Cardiac muscle cell (in vitro differentiated cells and primary cell): ENCODE results near the gene WFDC10A. TPM values are rescaled to one million over a fixed set of nuclear protein-coding genes. Genes with fewer than 3 reads are reported as not detected.
"Not testable (repeated sequence)": the region's sequence is repeated elsewhere in the genome, so short reads cannot be mapped to it uniquely, and the experiment has no call there.

Source experiments
- DNase-seq, 2 donors: peaks; one replicate each; pipeline versions ENCODE4 v3.0.0 to v3.0.0-alpha.2; 2010 to 2017; ENCODE audit warnings: low read depth in 1 of 2, low spot score in 1 of 2
- H3K27ac ChIP-seq: fragments of 200-600 bp; sonication (generic); 2 replicates; pipeline ENCODE4 v1.5.1; 2016
- H3K27me3 ChIP-seq: fragments of 200-600 bp; sonication (generic); 2 replicates; pipeline ENCODE4 v1.6.0; 2016; ENCODE audit warnings: control low read depth
- H3K36me3 ChIP-seq: fragments of 200-600 bp; sonication (generic); 2 replicates; pipeline ENCODE4 v1.5.1; 2016; ENCODE audit warnings: control low read depth
- H3K4me1 ChIP-seq: fragments of 200-600 bp; sonication (generic); 2 replicates; pipeline ENCODE4 v1.8.1; 2017; ENCODE audit warnings: low read depth, mild to moderate bottlenecking, mixed run types
- H3K4me3 ChIP-seq: fragments of 200-600 bp; sonication (generic); 2 replicates; pipeline ENCODE4 v1.5.1; 2016; ENCODE audit warnings: mild to moderate bottlenecking
- H3K9me3 ChIP-seq: fragments of 200-600 bp; sonication (generic); 2 replicates; pipeline ENCODE4 v1.5.1; 2017; ENCODE audit warnings: low read depth, mild to moderate bottlenecking, control low read depth
- CTCF ChIP-seq: IDR thresholded peaks from 2 replicates; pipeline ENCODE4 v1.5.1; 2012; ENCODE audit warnings: low read depth, mild to moderate bottlenecking, low read length
- polyA plus RNA-seq: library from polyadenylated mRNA; unstranded; fragments of >200 nt; fragmentation: Nextera tagmentation; extraction: Ambion mirVana; gene quantifications from 2 replicates; pipeline ENCODE4 v1.2.1, GENCODE V29; 2016
- total RNA-seq: library from RNA; depleted of rRNA; stranded (reverse); fragments of >200 nt; gene quantifications from 2 replicates; pipeline ENCODE4 v1.2.3, GENCODE V29; 2016

The WFDC10A gene
- total and polyA plus RNA-seq, 2 experiments from 2014 or later, result not detected

GRCh38 chr20:45649312-45649863 is 19.8 kb downstream of the WFDC10A start:
- no peak for TF ChIP-seq CTCF
- no peak for DNase-seq
- H3K27ac ChIP-seq, result no peak overlapping the region

GRCh38 chr20:45651726-45652125 is 22.2 kb downstream of the WFDC10A start:
- H3K4me3 ChIP-seq, H3K27ac ChIP-seq, H3K4me1 ChIP-seq, H3K27me3 ChIP-seq, H3K36me3 ChIP-seq, DNase-seq, H3K9me3 ChIP-seq: not testable (repeated sequence)

More at GRCh38 chr20:45649312-45649863, 19.8 kb downstream of the WFDC10A start:
- H3K36me3 ChIP-seq, result no peaks in the 10 kb centered on the region
- H3K27me3 ChIP-seq, result no peaks in the 10 kb centered on the region
- no peaks in the 10 kb centered on the region for H3K9me3 ChIP-seq
- H3K4me1 ChIP-seq, result no peaks in the 10 kb centered on the region
- H3K4me3 ChIP-seq, result no peak overlapping the region

GRCh38 chr20:45657038-45657437 is 27.5 kb downstream of the WFDC10A start:
- not testable (repeated sequence) for H3K36me3 ChIP-seq, H3K9me3 ChIP-seq, H3K27ac ChIP-seq, H3K4me1 ChIP-seq, DNase-seq, H3K27me3 ChIP-seq, H3K4me3 ChIP-seq

- no peaks in the 10 kb centered on the region for H3K9me3 ChIP-seq
- no peak for DNase-seq
- H3K27ac ChIP-seq, result no peak within 1 kb of the TSS
- no peaks in the 10 kb centered on the region for H3K36me3 ChIP-seq
- TF ChIP-seq CTCF, result no peak
- H3K4me1 ChIP-seq, result no peaks in the 10 kb centered on the region
- no peak within 1 kb of the TSS for H3K4me3 ChIP-seq
- H3K27me3 ChIP-seq, result no peaks in the 10 kb centered on the region
Measured at GRCh38 chr20:45670139-45670538, 40.6 kb downstream of the WFDC10A start, which contains the start of gene WFDC11. Gene WFDC11 (minus strand): TSS chr20:45670239. CDS start chr20:45650600, 19,639 bp downstream.

GRCh38 chr20:45672765-45673164 is 43.2 kb downstream of the WFDC10A start:
- no peak overlapping the region for H3K27ac ChIP-seq

GRCh38 chr20:45679650-45680049 is 50.1 kb downstream of the WFDC10A start:
- DNase-seq, result no peak
- Histone ChIP-seq H3K9me3 (no peaks in the 10 kb centered on the region), H3K27me3 (no peaks in the 10 kb centered on the region), H3K4me3 (no peak overlapping the region), H3K27ac (no peak overlapping the region), H3K4me1 (no peaks in the 10 kb centered on the region), H3K36me3 (no peaks in the 10 kb centered on the region)
- TF ChIP-seq CTCF, result no peak

More at GRCh38 chr20:45672765-45673164, 43.2 kb downstream of the WFDC10A start:
- H3K36me3 ChIP-seq, result no peaks in the 10 kb centered on the region
- H3K27me3 ChIP-seq, result no peaks in the 10 kb centered on the region
- no peaks in the 10 kb centered on the region for H3K4me1 ChIP-seq
- TF ChIP-seq CTCF, result no peak
- no peak for DNase-seq
- H3K9me3 ChIP-seq, result no peaks in the 10 kb centered on the region
- H3K4me3 ChIP-seq, result no peak overlapping the region

Other genes with a start within 250 kb of the WFDC10A start
- 51.2 and 62.9 TPM in 2 replicates for gene DBNDD2, start 221.4 kb upstream of the WFDC10A start, total RNA-seq
- gene DBNDD2, start 221.4 kb upstream of the WFDC10A start, polyA plus RNA-seq, result 85.4 and 89.3 TPM in 2 replicates
- 84.6 and 87.4 TPM in 2 replicates for gene PIGT, start 213.6 kb upstream of the WFDC10A start, total RNA-seq
- 150 and 156 TPM in 2 replicates for gene PIGT, start 213.6 kb upstream of the WFDC10A start, polyA plus RNA-seq
- gene WFDC2, start 160.0 kb upstream of the WFDC10A start, total RNA-seq, result 0.95 and 3.0 TPM in 2 replicates
- gene WFDC2, start 160.0 kb upstream of the WFDC10A start, polyA plus RNA-seq, result 7.5 and 8.5 TPM in 2 replicates
- not detected in 2 replicates for gene SPINT3, start 114.1 kb upstream of the WFDC10A start, total RNA-seq
- not detected in 2 replicates for gene SPINT3, start 114.1 kb upstream of the WFDC10A start, polyA plus RNA-seq
- not detected in 2 replicates for gene WFDC6, start 90.3 kb upstream of the WFDC10A start, total RNA-seq
- not detected in 2 replicates for gene WFDC6, start 90.3 kb upstream of the WFDC10A start, polyA plus RNA-seq
- gene EPPIN, start 82.3 kb upstream of the WFDC10A start, total RNA-seq, result not detected in 2 replicates
- not detected in 2 replicates for gene EPPIN, start 82.3 kb upstream of the WFDC10A start, polyA plus RNA-seq
- gene WFDC8, start 50.5 kb upstream of the WFDC10A start, total RNA-seq, result not detected in 2 replicates
- gene WFDC8, start 50.5 kb upstream of the WFDC10A start, polyA plus RNA-seq, result not detected in 2 replicates
- not detected in 2 replicates for gene WFDC9, start 1.5 kb downstream of the WFDC10A start, total RNA-seq
- not detected in 2 replicates for gene WFDC9, start 1.5 kb downstream of the WFDC10A start, polyA plus RNA-seq
- gene WFDC11, start 40.5 kb downstream of the WFDC10A start, total RNA-seq, result not detected in 2 replicates
- gene WFDC11, start 40.5 kb downstream of the WFDC10A start, polyA plus RNA-seq, result not detected in 2 replicates
- gene WFDC13, start 72.3 kb downstream of the WFDC10A start, total RNA-seq, result not detected in 2 replicates
- gene WFDC13, start 72.3 kb downstream of the WFDC10A start, polyA plus RNA-seq, result not detected in 2 replicates
- gene WFDC10B, start 75.3 kb downstream of the WFDC10A start, total RNA-seq, result not detected in 2 replicates
- not detected in 2 replicates for gene WFDC10B, start 75.3 kb downstream of the WFDC10A start, polyA plus RNA-seq
- not detected in 2 replicates for gene SPINT4, start 92.6 kb downstream of the WFDC10A start, total RNA-seq
- not detected in 2 replicates for gene SPINT4, start 92.6 kb downstream of the WFDC10A start, polyA plus RNA-seq
- gene WFDC3, start 162.1 kb downstream of the WFDC10A start, total RNA-seq, result not detected in 2 replicates
- 1.3 and 2.6 TPM in 2 replicates for gene WFDC3, start 162.1 kb downstream of the WFDC10A start, polyA plus RNA-seq
- 33.0 and 36.4 TPM in 2 replicates for gene DNTTIP1, start 162.2 kb downstream of the WFDC10A start, total RNA-seq
- gene DNTTIP1, start 162.2 kb downstream of the WFDC10A start, polyA plus RNA-seq, result 74.1 and 76.0 TPM in 2 replicates
- 35.4 and 267 TPM in 2 replicates for gene UBE2C, start 182.9 kb downstream of the WFDC10A start, total RNA-seq
- gene UBE2C, start 182.9 kb downstream of the WFDC10A start, polyA plus RNA-seq, result 48.6 and 352 TPM in 2 replicates
- gene TNNC2, start 197.6 kb downstream of the WFDC10A start, total RNA-seq, result 27.9 and 36.0 TPM in 2 replicates
- gene TNNC2, start 197.6 kb downstream of the WFDC10A start, polyA plus RNA-seq, result 62.4 and 96.3 TPM in 2 replicates
- gene SNX21, start 204.1 kb downstream of the WFDC10A start, total RNA-seq, result 109 and 270 TPM in 2 replicates
- gene SNX21, start 204.1 kb downstream of the WFDC10A start, polyA plus RNA-seq, result 42.7 and 66.8 TPM in 2 replicates
- gene ACOT8, start 227.7 kb downstream of the WFDC10A start, total RNA-seq, result 45.3 and 55.9 TPM in 2 replicates
- 48.3 and 64.9 TPM in 2 replicates for gene ACOT8, start 227.7 kb downstream of the WFDC10A start, polyA plus RNA-seq
- gene ZSWIM3, start 227.9 kb downstream of the WFDC10A start, total RNA-seq, result 7.4 and 8.0 TPM in 2 replicates
- gene ZSWIM3, start 227.9 kb downstream of the WFDC10A start, polyA plus RNA-seq, result 2.2 and 4.0 TPM in 2 replicates